DMS79 treated with DMSO at 0.1 percent for 48 hours (cell line): ENCODE results near the gene LMTK3.
"Not testable (repeated sequence)": the region's sequence is repeated elsewhere in the genome, so short reads cannot be mapped to it uniquely, and the experiment has no call there.

Source experiments
- DNase-seq: peaks from one replicate; lab custom pipeline; 2025; lab: John Stamatoyannopoulos, UW

Gene LMTK3

DNA sequence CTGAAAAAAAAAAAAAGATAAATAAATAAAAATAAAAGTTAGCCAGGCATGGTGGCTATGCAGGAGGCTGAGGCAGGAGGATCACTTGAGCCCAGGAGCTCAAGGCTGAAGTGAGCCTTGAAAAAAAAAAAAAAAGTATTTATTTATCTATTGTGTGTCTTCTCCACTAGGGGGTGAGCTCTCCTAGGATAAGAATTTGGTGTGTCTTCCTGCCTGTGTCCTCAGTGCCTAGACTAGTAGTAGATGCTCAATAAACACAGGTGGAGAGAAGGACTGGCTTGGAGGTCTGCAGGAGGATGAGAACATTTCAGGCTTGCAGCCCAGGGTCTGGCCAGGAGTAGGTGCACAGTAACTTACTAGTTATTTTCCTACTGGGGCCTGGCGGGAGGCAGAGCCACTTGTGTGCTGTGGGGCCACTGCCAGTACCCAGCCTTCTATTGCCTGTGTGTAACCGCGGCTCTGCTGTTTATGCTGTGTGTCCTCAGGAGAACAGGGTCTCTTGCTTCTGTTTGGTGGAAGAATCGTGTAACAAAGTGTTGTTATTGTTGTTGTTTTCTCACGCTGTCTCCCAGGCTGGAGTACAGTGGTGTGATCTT, 5.4 kb downstream of the LMTK3 start:
- no peak for DNase-seq

DNA sequence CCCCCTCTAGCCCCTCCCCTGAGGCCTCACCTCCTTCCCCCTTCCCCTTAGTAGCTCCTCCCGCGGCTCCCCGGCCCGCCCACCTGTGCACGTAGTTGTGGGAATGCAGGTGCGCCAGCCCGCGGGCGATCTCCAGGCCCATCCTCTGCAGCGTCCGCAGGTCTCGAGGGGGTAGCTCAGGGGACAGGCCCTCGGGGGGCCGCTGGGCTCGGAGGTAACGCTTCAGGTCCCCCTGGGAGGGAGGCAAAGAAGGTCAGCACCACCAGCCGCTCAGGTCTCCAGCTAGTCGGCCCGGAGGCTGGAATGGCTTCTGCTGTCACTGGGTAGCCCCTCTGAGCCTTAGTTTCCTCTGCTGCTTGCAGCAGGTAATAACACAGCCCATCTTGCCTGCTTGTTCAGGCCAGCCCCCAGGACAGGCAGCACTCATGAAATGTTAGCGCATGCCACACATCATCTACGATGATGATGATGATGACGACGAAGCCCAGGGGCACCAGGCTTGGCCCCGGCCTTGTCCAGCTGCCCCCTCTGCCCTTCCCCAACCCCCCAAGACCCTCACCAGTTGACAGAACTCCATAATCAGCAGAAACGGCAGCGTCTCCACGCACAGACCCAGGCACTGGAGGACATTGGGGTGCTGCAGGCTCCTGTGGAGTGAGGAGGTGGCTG, 9.2 kb downstream of the LMTK3 start:
- DNase-seq = no peak

DNA sequence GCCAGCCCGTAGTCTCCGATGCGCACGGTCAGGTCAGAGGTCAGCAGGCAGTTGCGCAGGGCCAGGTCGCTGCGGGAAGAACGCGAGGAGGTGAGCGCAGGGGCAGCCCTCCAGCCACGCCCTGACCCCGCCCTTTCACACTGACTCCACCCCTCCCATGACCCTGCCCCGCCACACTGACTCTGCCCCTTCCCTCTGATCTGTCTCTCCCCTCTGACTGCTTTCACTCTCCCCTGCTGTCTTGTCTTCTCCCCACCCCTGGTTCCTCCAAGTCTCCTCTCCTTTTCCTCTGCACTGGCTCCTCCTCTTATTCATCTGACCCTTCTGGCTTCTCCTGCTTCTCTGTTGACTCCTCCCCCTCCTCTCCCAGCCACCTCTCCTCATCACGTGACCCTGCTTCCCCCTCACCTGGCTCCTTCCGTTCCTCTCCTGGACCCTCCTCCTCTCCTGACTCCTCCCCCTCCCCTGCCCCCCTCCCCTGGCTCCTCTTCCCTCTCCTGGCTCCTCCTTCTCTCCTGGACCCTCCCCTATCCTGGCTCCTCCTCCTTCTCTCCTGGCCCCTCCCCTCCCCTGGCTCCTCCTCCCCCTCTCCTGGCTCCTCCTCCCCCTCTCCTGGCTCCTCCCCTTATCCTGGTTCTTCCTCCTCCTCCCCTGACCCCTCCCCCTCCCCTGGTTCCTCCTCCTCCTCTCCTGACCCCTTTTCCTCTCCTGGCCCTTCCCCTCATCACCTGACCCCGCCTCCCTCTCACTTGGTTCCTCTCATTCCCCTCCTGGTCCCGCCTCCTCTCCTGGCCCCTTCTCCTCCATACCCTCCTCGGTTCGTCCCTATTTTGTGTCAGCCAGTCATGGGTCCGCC, 9.9 kb downstream of the LMTK3 start:
- peak; percentile 93 for DNase-seq

DNA sequence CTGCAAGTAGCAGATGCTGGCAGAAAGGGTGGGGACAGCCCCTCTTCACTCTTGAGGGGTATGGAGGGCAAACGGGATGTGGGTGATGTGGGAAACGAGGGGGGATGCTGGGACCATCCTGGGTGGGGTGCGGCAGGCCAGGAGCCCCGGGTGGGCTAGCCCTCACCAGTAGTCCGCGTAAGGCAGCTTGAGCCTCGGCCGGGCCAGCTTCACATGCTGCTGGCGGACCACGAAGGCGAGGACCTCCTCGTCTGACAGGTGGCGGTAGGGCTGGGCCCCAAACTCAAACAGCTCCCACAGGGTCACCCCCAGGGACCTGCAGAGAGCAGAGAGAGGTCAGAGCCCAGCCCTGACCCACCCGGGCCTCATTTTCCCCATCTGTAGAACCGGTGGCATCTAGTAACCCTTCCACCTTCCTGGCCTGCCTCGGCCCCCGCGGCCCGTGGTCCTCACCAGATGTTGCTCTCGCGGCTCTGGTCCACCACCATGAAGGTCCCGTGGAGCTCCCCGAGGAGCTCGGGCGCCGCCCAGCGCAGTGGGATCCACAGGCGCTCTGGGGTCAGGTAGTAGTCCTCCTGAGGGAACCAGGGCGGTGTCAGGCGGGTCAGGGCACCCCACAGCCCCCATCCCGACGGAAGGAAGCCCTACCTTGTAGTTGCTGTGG, 10.7 kb downstream of the LMTK3 start:
- DNase-seq = no peak

DNA sequence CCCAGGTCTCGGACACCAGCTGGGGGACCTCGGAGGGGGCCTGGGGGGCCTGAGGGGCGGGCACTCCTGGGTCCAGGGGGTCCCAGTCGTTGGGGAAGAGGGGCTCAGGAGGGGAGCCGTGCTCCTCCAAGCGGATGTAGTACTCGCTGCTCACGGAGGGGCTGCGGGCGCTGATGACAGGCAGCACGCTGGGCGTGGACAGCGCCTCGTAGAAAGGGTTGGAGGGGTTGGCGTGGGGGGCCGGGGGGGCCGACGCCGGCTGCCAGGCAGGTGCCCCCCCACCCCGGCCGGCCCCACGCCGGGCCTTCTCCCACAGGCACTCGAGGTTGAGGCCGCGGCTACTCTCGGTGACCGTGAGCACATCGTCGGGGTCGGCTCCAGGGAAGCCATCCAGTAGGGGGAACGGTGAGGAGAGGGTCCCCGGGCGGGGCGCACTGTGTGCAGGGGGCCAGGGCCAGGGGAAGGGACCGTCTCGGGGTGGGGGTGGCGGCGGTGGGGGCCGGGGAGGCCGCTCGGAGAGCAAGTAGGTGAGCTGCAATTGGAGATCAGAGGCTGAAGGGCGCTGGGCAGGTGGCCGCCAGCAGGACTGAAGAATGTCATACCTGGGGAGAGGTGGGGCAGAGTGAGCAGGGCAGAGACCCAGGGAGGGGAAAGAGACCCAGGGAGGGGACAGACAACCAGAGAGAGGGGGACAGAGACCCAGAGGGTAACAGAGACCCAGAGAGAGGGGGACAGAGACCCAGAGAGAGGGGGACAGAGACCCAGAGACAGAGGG, 12.1 kb downstream of the LMTK3 start:
- no peak for DNase-seq

DNA sequence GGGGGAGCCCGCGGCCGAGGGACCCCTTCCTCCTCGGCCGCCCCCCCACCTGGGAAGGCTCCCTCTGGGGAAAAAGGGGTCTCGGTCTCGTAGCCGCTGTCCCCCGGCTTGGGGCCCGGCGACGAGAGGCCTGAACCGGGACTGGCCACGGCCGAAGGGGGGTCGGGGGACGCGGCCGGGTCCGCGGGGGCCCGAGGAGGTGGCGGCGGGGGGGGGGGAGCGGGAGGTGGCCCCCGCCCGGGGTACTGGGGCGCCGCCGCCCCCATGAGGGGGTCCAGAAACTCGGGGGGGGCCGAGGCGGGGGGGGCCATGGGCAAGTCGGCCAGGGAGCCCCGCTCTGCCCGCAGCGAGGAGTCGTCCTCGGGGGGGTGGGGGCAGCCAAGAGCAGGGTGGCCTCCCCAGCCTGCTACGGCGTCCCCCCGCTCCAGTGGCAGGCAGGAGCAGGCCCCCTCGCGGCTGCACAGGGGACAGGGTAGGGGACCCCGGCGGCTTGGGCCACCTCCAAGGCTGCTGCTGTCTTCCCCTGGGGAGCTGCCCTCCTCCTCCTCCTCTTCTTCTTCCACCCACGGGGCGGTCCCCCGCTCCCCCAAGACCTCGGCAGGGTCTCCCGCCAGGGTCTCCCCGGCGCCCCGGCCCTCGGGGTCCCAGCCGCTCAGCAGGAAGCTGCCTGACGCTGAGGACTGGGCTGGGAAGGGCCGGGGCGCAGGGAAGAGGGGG, 12.9 kb downstream of the LMTK3 start:
- DNase-seq = no peak

DNA sequence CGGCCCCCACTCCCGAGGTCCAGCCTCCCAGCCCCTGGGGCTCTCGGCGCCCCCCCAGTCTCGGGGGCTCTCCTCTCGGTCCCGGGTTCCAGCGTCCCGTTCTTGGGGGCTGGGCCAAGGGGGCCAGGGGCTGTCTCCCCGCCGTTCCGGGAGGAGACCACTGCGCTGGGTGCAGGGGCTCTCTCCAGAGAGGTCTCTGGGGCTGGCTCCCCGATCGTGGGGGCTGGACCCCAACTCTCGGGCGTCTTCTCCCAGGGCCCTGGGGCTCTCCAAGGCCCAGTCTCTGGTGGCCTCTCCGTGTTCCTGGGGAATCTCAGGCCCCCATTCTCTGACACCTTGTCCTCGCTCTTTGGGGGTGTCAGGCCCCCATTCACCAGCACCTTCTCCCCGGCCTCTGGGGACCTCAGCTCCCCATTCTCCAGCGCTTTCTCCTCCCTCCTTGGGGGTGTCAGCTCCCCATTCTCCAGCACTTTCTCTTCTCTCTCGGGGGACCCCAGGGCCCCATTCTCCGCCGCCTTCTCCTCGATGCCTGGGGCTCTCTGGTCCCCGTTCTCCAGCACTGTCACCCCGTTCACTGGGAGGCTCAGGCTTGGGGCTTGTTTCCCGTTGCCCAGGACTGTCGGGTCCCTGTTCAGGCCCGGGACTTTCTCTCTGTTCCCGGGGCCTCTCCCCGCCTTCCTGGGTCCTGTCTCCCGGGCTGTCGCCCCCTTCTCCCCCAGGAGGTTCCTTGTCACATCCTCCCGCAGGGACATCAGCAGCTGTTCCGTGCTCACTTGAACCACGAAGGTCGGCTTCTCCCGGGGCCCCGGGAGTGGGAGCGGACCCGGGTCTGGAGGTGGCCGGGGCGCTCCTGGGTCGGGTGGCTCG, 13.7 kb downstream of the LMTK3 start:
- DNase-seq = no peak

DNA sequence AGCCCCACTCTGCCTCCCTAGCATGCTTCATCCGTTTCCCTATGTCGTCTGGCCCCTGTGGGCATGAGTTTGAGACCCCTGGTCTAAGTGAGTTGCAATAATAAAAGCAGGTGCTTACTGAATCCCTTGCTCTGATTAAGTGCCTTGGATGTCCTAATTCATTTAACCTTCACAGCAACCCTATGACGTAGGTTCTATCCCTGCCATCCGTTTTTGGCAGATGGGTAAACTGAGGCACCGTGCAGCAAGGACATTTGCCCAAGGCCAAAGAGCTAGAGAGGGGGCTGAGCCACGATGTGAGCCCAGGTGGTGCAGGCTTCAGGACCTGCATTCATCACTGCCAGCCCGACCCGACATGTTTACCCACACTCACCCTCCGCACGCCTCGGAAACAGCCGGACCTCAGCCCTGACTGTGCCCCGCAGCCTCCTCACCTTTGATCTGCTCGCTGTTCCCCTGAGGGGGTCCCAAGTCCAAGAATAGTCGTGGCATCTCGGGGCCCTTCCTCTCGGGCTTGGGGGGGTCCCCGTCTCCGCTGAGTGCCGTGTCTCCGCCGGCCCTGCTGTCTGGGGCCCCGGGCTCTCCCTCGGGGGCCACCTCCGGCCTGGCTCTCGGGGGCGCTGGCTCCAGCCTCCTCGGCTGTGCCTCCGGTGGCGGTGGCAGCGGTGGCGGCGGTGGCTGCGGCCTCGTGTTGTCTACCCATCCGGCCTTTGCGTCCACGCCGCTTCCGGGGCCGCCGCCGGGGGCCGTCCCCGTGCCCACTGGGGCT, 14.5 kb downstream of the LMTK3 start:
- DNase-seq = no peak

DNA sequence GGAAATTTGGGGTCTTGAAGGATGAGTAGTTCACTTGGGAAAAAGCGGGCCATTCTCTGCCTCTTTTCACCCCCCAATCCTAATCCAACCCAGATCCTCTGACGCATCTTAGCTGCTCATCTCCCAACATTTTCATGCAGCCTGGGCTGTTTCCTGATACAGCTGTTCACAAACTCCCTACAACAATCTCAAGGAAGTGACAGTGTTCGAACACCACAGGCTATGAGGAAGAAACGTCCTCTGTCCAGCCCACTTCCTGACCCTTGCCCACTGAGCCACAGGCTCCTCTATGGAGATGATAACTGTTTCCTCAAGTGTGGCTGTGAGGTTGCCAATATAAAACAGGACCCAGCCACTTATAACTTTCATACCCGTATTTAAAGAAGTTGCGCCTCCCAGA, 16.2 kb downstream of the LMTK3 start:
- no peak for DNase-seq

DNA sequence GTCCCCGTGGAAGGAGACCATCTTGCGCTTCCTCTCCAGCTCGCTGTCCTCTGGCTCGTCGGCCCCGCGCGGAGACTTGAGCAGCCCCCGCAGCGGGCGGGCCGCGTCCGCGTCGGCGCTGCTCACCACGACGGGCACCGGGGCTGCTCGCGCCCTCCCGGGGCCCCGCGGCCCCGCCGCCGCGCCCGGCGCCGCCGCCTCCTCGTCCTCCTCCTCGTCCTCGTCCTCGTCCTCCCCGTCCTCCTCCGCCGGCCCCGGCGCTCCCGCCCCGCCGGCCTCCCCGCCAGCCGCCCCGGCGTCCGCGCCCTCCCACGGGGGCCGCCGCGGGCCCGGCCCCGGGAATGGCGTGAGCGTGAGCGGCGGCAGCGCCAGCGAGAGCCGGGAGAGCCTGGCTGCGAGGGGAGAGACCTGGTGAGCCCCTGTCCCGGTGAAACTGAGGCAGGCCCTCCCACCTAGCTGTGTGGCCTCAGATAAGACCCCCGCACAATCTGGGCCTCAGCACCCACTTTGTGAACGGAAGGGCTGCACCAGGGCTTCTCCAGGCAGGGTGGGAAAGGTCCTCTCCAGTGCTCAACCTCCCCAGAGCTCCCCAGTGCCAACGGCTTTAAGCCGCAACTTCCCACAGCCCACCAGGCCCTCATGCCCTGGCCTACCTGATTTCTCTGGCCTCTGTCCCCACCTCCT, 17.8 kb downstream of the LMTK3 start:
- no peak for DNase-seq

DNA sequence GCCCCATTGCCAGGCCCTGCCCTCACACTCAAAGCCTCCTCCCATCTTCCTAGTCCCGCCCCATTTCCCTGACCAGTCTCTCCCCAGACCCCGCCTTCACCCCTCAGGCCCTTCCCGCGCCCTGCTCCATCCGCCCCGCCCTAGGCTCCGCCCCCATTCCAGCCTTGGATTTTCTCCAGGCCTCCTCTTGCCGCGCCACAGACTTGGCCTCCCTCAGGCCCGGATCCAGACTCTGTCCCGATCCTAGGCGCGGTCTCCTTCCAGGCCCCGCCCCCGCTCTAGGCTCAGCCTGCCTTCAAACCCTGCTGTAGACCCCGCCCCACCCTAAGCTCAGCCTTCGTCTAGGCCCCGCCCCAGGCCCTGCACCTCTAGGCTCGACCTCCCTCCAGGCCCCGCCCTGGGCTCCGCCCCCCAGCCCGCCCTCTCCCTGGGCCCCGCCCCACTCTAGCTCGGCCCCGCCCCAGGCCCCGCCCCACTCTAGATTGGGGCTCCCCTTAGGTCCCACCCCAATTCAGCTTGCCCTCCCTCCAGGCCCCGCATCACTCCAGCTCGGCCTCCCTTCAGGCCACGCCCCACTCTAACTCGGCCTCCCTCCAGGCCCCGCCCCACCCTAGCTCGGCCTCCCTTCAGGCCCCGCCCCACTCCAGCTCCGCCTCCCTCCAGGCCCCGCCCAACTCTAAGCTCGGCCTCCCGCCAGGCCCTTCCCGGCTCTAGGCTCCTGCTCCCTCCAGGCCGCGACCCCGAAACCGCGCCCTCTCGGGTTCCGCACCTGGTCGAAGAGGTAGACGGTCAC, 18.5 kb downstream of the LMTK3 start:
- peak; percentile 37 for DNase-seq

DNA sequence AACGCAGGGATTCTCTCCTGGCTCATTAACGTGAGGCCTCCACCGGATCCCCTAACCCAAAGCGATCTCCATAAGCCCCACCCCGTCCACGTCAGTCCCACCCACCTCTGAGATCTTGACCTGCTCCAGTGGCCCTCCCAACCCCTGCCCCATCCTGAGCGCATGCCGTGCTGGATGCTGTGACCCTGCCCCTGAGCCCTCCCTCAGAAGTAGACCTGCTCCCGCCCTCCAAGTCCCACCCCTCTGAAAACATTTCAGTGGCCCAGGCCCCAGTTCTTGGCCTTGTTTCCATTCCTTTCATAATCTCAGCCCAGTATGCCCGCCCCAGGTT, 19.9 kb downstream of the LMTK3 start:
- DNase-seq = no peak

DNA sequence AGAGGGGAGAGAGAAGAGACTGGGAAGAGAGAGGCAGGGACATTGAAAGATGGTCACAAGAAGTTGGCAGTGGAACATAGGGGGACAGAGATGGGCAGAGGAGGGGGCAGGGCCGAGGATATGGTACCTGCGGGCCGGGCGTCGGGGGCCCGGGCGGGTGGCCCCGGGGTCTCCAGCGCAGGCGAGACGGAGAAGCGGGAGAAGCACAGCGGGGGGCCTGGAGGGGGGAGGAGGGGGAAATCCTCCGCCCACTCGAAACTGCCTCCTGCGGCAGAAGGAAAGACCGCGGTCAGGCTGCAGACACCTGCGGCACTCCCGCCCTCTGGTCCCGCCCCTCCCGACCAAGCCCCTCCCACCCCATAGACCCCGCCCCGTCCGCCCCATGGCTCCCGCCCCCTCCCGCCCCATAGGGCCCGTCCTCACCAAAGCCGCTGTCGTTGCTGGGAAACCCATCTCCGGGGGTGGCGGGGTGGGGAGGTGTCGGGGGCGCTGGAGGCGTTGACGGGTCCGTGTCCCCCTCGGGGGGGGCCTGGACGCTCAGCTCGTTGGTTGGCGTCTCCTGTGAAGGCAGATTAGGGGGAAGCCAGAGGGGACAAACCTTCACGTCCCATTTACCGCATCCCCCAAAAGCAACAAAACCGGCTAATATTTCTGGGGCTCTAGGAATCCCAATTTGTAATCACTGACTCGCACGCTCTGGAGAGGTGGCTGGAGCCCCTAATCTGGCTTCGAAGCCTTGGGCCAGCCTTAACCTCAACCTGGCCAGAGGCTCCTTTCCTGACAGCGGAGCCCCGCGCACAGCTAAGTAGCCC, 20.4 kb downstream of the LMTK3 start:
- DNase-seq = no peak

DNA sequence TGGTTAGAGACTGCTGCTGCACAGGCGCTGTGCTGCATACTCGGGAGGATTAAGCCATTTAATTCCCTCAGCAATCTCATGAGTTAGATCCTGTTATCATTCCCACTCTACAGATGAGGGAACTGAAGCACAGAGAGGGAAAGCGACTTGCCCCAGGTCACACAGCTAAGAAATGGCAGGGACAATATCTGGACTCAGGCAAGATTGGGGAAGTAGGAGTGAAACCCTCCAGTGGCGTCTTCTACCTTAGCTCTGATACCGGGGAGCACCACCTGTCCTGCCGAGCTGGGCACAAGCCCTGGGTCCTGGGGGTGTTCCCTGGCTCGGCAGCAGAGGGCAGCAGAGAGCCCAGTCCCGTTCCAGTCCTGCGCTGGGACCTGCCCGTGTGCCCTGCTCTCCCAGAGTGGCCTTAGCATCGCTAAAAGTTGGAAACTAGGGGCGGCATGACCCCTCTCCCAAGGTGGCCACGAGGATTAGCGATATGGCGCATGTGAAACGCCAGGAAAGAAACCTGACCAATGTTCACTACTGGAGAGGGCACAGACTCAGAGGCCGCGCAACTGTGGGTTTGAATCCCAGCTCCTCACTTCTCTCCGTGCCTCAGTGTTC, 21.9 kb downstream of the LMTK3 start:
- peak; percentile 23 for DNase-seq

DNA sequence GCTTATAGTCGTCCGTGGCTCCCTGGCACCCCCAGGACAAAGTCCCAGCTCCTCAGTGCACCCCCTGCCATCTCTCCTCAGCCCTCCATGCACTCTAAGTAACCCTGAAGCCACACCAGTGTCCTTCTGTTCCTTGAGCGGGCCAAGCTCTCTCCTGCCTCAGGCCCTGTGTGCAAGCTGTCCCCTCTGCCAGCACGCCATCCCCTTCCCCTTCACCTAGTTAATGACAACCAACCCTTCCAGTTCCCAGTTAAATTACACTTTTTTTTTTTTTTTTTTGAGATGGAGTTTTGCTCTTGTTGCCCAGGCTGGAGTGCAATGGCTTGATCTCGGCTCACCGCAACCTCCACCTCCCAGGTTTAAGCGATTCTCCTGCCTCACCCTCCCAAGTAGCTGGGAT, 23.2 kb downstream of the LMTK3 start:
- DNase-seq = not testable (repeated sequence)

DNA sequence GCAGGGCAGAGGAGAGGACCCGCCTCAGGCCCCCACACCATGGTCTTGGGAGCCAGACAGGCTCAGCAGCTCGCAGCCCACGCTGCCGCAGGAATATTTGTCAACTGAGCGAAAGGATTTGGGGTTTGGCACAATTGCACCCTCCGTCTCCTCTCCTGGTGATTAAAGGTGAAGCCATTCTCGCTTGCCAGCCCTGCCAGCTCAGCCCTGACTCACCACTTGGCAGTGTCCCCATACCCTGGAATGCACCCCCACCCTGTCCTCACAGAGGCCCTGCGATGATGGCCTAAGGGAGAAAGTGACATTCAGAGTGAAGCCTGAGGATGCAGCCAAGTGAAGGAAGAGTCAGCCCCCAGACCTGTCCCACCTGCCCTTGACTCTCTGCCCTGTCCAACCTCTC, 23.7 kb downstream of the LMTK3 start:
- no peak for DNase-seq

DNA sequence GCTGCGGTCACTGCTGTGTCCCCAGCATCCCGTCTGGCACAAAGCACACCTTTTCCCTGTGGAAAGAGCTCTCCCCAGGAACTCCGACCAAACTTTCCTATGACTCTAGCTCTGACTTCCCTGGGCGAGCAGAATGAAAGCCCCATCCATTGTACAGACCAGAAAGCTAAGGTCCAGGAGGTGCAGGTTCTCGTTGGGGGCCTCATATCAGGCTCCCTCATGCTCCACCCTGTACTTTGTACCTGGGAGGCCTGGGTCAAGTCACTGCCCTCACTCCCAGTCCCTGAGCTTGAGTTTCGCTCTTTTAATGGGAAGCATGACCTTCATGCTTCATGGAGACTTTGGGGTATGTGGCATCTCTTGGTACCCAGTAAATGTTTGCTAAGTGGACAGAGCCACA, 24.1 kb downstream of the LMTK3 start:
- no peak for DNase-seq
